AG09319 (cell line): ENCODE results near the gene ATP11A.
A peak's percentile ranks its signal among the peaks of the same experiment; 100 is the strongest.

ENCODE experiments used
- DNase-seq: peaks from one replicate; pipeline ENCODE4 v3.0.0-alpha.2; 2010; ENCODE audit warnings: low read depth; ENCODE audit errors: extremely low read depth
- TF ChIP-seq, protein P1 (sequence below): IDR thresholded peaks from 2 replicates; pipeline ENCODE4 v1.5.1; 2011; ENCODE audit warnings: low read depth, mild to moderate bottlenecking, inconsistent platforms, low read length, moderate library complexity

ATP11A gene

GRCh38 chr13:112689303-112690245, at the start of gene ATP11A:
Gene ATP11A, plus strand, starts transcription at chr13:112690038. Its CDS starts 379 bp downstream, at chr13:112690417.
- TF ChIP-seq, protein P1, sequence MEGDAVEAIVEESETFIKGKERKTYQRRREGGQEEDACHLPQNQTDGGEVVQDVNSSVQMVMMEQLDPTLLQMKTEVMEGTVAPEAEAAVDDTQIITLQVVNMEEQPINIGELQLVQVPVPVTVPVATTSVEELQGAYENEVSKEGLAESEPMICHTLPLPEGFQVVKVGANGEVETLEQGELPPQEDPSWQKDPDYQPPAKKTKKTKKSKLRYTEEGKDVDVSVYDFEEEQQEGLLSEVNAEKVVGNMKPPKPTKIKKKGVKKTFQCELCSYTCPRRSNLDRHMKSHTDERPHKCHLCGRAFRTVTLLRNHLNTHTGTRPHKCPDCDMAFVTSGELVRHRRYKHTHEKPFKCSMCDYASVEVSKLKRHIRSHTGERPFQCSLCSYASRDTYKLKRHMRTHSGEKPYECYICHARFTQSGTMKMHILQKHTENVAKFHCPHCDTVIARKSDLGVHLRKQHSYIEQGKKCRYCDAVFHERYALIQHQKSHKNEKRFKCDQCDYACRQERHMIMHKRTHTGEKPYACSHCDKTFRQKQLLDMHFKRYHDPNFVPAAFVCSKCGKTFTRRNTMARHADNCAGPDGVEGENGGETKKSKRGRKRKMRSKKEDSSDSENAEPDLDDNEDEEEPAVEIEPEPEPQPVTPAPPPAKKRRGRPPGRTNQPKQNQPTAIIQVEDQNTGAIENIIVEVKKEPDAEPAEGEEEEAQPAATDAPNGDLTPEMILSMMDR = no peak
- peak; percentile 85 for DNase-seq

DNA sequence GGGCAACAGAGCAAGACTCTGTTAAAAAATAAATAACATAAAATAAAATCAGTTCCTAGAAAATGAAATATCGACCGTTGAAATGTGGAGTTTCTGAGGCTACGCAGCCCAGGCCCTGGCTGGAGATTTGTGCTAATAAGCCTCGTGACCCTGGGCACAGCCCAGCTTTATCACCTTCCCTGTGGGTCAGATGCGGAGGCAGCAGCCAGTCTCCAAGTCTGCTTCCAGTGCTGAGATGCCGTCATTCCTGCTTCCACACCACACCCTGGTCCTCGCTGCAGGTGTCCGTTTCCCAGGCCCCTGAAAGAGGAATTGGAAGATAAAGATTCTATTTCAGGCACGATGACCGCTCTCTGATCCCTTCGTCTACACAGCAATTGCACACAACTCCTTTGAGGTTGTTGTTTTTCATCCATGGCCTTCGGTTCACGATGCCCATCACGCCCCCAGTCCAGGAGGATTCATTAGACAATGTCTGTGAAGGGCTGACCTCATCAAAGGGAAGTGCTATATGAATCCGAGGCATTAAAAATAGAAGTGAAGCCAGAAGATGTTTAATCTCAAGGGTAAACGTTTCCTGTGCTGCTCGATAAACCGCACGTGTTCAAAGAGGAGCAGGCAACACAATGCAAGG, 48.3 kb upstream of the ATP11A start:
- DNase-seq = no peak
- TF ChIP-seq, protein P1 = no peak

DNA sequence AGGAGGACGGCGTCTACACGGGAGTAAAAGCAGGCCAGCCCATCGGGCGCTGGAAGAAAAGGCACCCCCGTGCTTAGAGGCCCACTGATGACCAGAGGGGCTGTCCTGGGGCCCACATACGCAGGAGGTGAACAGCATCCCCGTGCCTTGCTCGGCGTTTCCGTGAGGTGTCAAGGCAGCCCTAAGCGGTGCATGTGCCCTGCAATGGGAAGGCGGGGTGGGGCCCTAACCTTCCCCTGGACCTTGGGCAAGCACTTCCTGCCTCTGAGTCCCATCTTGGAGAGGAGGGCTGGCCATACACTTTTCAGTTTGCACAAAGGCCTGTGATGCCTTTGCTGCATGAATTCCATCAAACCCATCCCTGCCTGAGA, 47.8 kb upstream of the ATP11A start:
- TF ChIP-seq, protein P1 = no peak

DNA sequence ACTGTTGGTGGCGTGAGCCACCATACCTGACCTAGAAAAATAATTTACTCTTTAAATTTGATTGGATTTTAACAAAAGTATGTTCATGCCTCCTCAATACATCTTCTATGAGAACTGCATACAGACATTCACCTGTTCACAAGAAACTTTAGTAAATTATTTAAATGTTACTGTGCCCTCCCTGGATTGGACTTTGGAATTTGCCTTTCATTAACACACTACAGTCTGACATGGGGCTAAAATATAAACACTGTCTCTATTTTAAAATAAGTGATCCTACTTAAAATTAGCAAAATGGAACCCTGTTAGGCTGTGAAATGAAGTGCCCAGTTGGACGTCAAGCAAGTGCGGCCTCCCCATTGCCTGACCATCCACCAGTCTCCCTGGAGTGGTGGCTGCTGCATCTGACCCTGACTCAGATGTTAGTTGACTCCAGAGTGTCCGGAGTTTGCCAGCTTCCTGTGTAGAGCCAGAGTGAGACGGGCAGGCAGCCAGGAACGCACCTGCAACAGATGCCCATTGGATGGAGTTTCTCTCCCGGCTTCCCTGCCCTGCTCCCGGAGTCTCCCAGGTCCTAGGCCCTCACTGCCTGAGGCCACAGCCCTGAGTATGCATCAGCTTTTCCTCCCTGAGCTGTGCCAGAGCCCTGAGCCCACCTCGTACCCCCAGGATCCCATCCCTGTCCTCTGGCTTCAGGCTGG, 45.9 kb upstream of the ATP11A start:
- no peak for DNase-seq
- TF ChIP-seq, protein P1 = no peak

More for the DNA sequence above, 47.8 kb upstream of the ATP11A start:
- DNase-seq = no peak

- no peak for DNase-seq
- TF ChIP-seq, protein P1 = no peak
Measured at GRCh38 chr13:112645327-112645914, 44.4 kb upstream of the ATP11A start.

- TF ChIP-seq, protein P1 = no peak
- DNase-seq = no peak
Measured at GRCh38 chr13:112647256-112647655, 42.6 kb upstream of the ATP11A start.
